HepG2 (cell line): ENCODE measurements around the gene OR2T34. TPM values are rescaled to one million over a fixed set of nuclear protein-coding genes. Genes with fewer than 3 reads are reported as not detected.

ENCODE experiments used
- KAT8 ChIP-seq: IDR thresholded peaks from 2 replicates; pipeline ENCODE4 v1.6.1; 2016; ENCODE audit warnings: missing genetic modification reagents, missing compliant biosample characterization
- KLF13 ChIP-seq: sonication (generic); formaldehyde crosslinking; IDR thresholded peaks from 2 replicates; pipeline ENCODE4 v1.4.0; 2020; ENCODE audit warnings: mild to moderate bottlenecking, missing genetic modification reagents
- KMT2A ChIP-seq: sonication (generic); formaldehyde crosslinking; IDR thresholded peaks from 2 replicates; pipeline ENCODE4 v1.4.0; 2020; ENCODE audit warnings: missing genetic modification reagents
- PTBP1 ChIP-seq: fragments of 200-400 bp; formaldehyde crosslinking; IDR thresholded peaks from 2 replicates; pipeline ENCODE4 v1.6.1; 2018; ENCODE audit warnings: low read length, low read depth; ENCODE audit not compliant: poor library complexity, severe bottlenecking
- ZBTB8A ChIP-seq: sonication (generic); formaldehyde crosslinking; IDR thresholded peaks from 2 replicates; pipeline ENCODE4 v1.4.0; 2020; ENCODE audit warnings: mild to moderate bottlenecking, low read depth, missing genetic modification reagents, borderline replicate concordance
- ZNF143 ChIP-seq: sonication (generic); formaldehyde crosslinking; IDR thresholded peaks from 2 replicates; pipeline ENCODE4 v1.4.0; 2020; ENCODE audit warnings: missing genetic modification reagents
- ZNF256 ChIP-seq: sonication (generic); formaldehyde crosslinking; conservative IDR thresholded peaks from 2 replicates; pipeline ENCODE4 v1.4.0; 2020; ENCODE audit warnings: missing genetic modification reagents
- polyA plus RNA-seq, 8 experiments: library from polyadenylated mRNA; depleted of rRNA in 3 of 8; stranded (reverse) in 7 of 8; unstranded in 1 of 8; fragments of >200 nt; fragmentation: Illumina TruSeq in 4 of 8; extraction: Trizol in 4 of 8; gene quantifications; 2 replicates each; pipeline versions ENCODE4 v1.2.1 to v1.2.3, GENCODE V29; 2011 to 2016; ENCODE audit warnings: low read depth in 4 of 8, missing spikeins in 1 of 8, mixed read lengths in 1 of 8; ENCODE audit not compliant: insufficient read depth in 1 of 8
- total RNA-seq, 5 experiments: library from RNA; depleted of rRNA; stranded (reverse); fragments of >200 nt; fragmentation: Illumina TruSeq; extraction: Trizol; gene quantifications; 2 replicates each; pipeline ENCODE4 v1.2.3, GENCODE V29; 2016; ENCODE audit warnings: low read depth in 1 of 5
- TF ChIP-seq, protein P1 (sequence below): sonication (generic); formaldehyde crosslinking; IDR thresholded peaks from 2 replicates; pipeline ENCODE4 v1.5.1; 2020; ENCODE audit warnings: mild to moderate bottlenecking, missing genetic modification reagents, borderline replicate concordance
- TF ChIP-seq, protein P2 (sequence below): sonication (generic); formaldehyde crosslinking; IDR thresholded peaks from 2 replicates; pipeline ENCODE4 v1.8.1; 2023; ENCODE audit warnings: mild to moderate bottlenecking, missing genetic modification reagents

The OR2T34 gene
- total and polyA plus RNA-seq, 2 of the 13 experiments (the other 11 are each of a cell fraction or from before 2014, with no cell fraction given) = not detected

DNA sequence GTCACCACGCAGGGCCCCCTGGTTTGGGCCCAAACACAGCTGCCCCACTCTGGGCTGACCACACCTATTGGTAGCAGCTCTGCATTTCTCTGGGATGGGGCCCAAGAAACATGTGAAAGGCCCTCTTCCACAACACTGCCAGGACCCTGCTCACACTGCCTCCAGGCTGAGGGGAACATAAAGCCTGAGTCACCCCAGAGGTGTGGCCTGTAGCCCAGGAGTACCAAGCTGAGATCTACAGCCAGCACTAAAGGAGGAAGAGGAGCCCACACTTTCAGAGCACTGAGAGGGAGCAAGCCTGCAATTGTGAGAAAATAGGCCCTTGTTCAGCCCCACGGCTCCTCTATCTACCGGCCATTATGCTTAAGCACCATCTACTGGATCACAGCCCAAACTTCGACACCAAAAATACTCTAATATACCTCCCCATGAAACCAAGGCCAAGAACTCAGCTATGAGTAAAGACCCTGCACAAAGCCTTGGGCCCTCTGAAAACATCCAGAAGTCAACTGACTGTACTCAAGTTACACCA lies 37.4 kb upstream of the OR2T34 start (continued):
- TF ChIP-seq, protein P1, sequence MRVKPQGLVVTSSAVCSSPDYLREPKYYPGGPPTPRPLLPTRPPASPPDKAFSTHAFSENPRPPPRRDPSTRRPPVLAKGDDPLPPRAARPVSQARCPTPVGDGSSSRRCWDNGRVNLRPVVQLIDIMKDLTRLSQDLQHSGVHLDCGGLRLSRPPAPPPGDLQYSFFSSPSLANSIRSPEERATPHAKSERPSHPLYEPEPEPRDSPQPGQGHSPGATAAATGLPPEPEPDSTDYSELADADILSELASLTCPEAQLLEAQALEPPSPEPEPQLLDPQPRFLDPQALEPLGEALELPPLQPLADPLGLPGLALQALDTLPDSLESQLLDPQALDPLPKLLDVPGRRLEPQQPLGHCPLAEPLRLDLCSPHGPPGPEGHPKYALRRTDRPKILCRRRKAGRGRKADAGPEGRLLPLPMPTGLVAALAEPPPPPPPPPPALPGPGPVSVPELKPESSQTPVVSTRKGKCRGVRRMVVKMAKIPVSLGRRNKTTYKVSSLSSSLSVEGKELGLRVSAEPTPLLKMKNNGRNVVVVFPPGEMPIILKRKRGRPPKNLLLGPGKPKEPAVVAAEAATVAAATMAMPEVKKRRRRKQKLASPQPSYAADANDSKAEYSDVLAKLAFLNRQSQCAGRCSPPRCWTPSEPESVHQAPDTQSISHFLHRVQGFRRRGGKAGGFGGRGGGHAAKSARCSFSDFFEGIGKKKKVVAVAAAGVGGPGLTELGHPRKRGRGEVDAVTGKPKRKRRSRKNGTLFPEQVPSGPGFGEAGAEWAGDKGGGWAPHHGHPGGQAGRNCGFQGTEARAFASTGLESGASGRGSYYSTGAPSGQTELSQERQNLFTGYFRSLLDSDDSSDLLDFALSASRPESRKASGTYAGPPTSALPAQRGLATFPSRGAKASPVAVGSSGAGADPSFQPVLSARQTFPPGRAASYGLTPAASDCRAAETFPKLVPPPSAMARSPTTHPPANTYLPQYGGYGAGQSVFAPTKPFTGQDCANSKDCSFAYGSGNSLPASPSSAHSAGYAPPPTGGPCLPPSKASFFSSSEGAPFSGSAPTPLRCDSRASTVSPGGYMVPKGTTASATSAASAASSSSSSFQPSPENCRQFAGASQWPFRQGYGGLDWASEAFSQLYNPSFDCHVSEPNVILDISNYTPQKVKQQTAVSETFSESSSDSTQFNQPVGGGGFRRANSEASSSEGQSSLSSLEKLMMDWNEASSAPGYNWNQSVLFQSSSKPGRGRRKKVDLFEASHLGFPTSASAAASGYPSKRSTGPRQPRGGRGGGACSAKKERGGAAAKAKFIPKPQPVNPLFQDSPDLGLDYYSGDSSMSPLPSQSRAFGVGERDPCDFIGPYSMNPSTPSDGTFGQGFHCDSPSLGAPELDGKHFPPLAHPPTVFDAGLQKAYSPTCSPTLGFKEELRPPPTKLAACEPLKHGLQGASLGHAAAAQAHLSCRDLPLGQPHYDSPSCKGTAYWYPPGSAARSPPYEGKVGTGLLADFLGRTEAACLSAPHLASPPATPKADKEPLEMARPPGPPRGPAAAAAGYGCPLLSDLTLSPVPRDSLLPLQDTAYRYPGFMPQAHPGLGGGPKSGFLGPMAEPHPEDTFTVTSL (CRISPR knock-in tag) = no peak
- no peak for TF ChIP-seq ZBTB8A (CRISPR knock-in tag)
- TF ChIP-seq KAT8 (CRISPR knock-in tag) = no peak
- no peak for TF ChIP-seq ZNF143 (CRISPR knock-in tag)
- TF ChIP-seq, protein P2, sequence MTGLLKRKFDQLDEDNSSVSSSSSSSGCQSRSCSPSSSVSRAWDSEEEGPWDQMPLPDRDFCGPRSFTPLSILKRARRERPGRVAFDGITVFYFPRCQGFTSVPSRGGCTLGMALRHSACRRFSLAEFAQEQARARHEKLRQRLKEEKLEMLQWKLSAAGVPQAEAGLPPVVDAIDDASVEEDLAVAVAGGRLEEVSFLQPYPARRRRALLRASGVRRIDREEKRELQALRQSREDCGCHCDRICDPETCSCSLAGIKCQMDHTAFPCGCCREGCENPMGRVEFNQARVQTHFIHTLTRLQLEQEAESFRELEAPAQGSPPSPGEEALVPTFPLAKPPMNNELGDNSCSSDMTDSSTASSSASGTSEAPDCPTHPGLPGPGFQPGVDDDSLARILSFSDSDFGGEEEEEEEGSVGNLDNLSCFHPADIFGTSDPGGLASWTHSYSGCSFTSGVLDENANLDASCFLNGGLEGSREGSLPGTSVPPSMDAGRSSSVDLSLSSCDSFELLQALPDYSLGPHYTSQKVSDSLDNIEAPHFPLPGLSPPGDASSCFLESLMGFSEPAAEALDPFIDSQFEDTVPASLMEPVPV (CRISPR knock-in tag) = no peak
- TF ChIP-seq KMT2A (CRISPR knock-in tag) = no peak
- TF ChIP-seq PTBP1 = no peak
- no peak for TF ChIP-seq ZNF256 (CRISPR knock-in tag)
- TF ChIP-seq KLF13 (CRISPR knock-in tag) = no peak
